Effector memory CD8-positive, alpha-beta T cell (primary cell): ENCODE measurements around the gene COP1.

Source experiments
- ATAC-seq: fragments of 150-1000 bp; cut with Tn5 transposase; replicated peaks from 2 replicates; pipeline ENCODE4 v1.10.0; 2021; ENCODE audit warnings: mild to moderate bottlenecking, moderate library complexity
- DNase-seq, 3 experiments: peaks; one replicate each; pipeline ENCODE4 v3.0.0; 2021
- H3K27ac Mint-ChIP-seq, 2 donors: one replicate each; pipeline ENCODE4 v1.8.0; 2022; ENCODE audit warnings: mild to moderate bottlenecking in 2 of 2, mixed read lengths in 2 of 2, moderate library complexity in 2 of 2
- H3K27me3 Mint-ChIP-seq, 2 donors: one replicate each; pipeline ENCODE4 v1.8.0; 2022; ENCODE audit warnings: mixed read lengths in 2 of 2
- H3K36me3 Mint-ChIP-seq: one replicate; pipeline ENCODE4 v1.8.0; 2022; ENCODE audit warnings: mild to moderate bottlenecking, moderate library complexity, mixed read lengths; ENCODE audit not compliant: insufficient read depth
- H3K4me1 Mint-ChIP-seq, 2 donors: one replicate each; pipeline ENCODE4 v1.8.0; 2022; ENCODE audit warnings: low read depth in 2 of 2, mixed read lengths in 2 of 2
- H3K4me3 Mint-ChIP-seq, 2 donors: one replicate each; pipeline ENCODE4 v1.8.0; 2022; ENCODE audit warnings: mild to moderate bottlenecking in 2 of 2, mixed read lengths in 2 of 2, moderate library complexity in 2 of 2
- H3K9me3 Mint-ChIP-seq, 2 donors: one replicate each; pipeline ENCODE4 v1.8.0; 2022; ENCODE audit warnings: mixed read lengths in 2 of 2

The COP1 gene

GRCh38 chr1:176144526-176144925, 62.6 kb downstream of the COP1 start:
- Mint-ChIP-seq H3K27me3 (no peaks in the 10 kb centered on the region), H3K4me3 (no peak overlapping the region), H3K36me3 (peaks cover 22% of the 10 kb centered on the region), H3K27ac (no peak overlapping the region), H3K4me1 (peaks cover 19 to 51% of the 10 kb centered on the region in 2 donors), H3K9me3 (no peaks in the 10 kb centered on the region)
- ATAC-seq = no peak
- DNase-seq = no peak

GRCh38 chr1:176142973-176143372, 64.1 kb downstream of the COP1 start:
- Mint-ChIP-seq H3K36me3 (peaks cover 15% of the 10 kb centered on the region), H3K4me1 (peaks cover 28 to 60% of the 10 kb centered on the region in 2 donors), H3K9me3 (no peaks in the 10 kb centered on the region), H3K27ac (no peak overlapping the region), H3K27me3 (no peaks in the 10 kb centered on the region), H3K4me3 (no peak overlapping the region)
- no peak for DNase-seq
- ATAC-seq = no peak

GRCh38 chr1:176141449-176141848, 65.6 kb downstream of the COP1 start:
- H3K4me1 Mint-ChIP-seq = peaks cover 31 to 66% of the 10 kb centered on the region in 2 donors
- peak overlapping the region in 1 of 2 donors; percentile 65 for H3K27ac Mint-ChIP-seq
- H3K36me3 Mint-ChIP-seq = peaks cover 6% of the 10 kb centered on the region
- no peaks in the 10 kb centered on the region for H3K9me3 Mint-ChIP-seq
- no peak for DNase-seq
- H3K4me3 Mint-ChIP-seq = no peak overlapping the region
- ATAC-seq = no peak
- no peaks in the 10 kb centered on the region for H3K27me3 Mint-ChIP-seq

- Mint-ChIP-seq H3K9me3 (no peaks in the 10 kb centered on the region), H3K4me1 (peaks cover 23 to 55% of the 10 kb centered on the region in 2 donors), H3K27ac (peak overlapping the region in 1 of 2 donors; percentile 91), H3K27me3 (no peaks in the 10 kb centered on the region), H3K36me3 (peaks cover 13% of the 10 kb centered on the region), H3K4me3 (no peak overlapping the region)
- ATAC-seq (no peak), DNase-seq (no peak)
These were observed 70.2 kb downstream of the COP1 start for GRCh38 chr1:176136891-176137290.

- Mint-ChIP-seq H3K4me1 (peaks cover 21 to 48% of the 10 kb centered on the region in 2 donors), H3K27me3 (no peaks in the 10 kb centered on the region), H3K27ac (no peak overlapping the region), H3K9me3 (no peaks in the 10 kb centered on the region), H3K36me3 (peaks cover 13% of the 10 kb centered on the region), H3K4me3 (no peak overlapping the region)
- no peak for DNase-seq
- no peak for ATAC-seq
These were observed 72.4 kb downstream of the COP1 start for GRCh38 chr1:176134666-176135065.

GRCh38 chr1:176122282-176122681, 84.8 kb downstream of the COP1 start:
- no peaks in the 10 kb centered on the region for H3K27me3 Mint-ChIP-seq
- no peak for ATAC-seq

GRCh38 chr1:176119549-176119948, 87.5 kb downstream of the COP1 start:
- no peaks in the 10 kb centered on the region for H3K27me3 Mint-ChIP-seq
- no peak overlapping the region for H3K27ac Mint-ChIP-seq
- H3K4me3 Mint-ChIP-seq = no peak overlapping the region
- DNase-seq (no peak), ATAC-seq (peak; percentile 31)
- peaks cover 4% of the 10 kb centered on the region in 2 donors for H3K4me1 Mint-ChIP-seq
- peaks cover 19% of the 10 kb centered on the region for H3K36me3 Mint-ChIP-seq
- peaks cover 0 to 5% of the 10 kb centered on the region in 2 donors for H3K9me3 Mint-ChIP-seq

More at GRCh38 chr1:176122282-176122681, 84.8 kb downstream of the COP1 start:
- no peak for DNase-seq
- Mint-ChIP-seq H3K36me3 (peaks cover 10% of the 10 kb centered on the region), H3K4me1 (peaks cover 3 to 4% of the 10 kb centered on the region in 2 donors), H3K27ac (no peak overlapping the region), H3K9me3 (peaks cover 0 to 18% of the 10 kb centered on the region in 2 donors), H3K4me3 (no peak overlapping the region)

- H3K9me3 Mint-ChIP-seq = no peaks in the 10 kb centered on the region
- DNase-seq = no peak
- H3K36me3 Mint-ChIP-seq = peaks cover 19% of the 10 kb centered on the region
- H3K27ac Mint-ChIP-seq = no peak overlapping the region
- H3K27me3 Mint-ChIP-seq = no peaks in the 10 kb centered on the region
- ATAC-seq = no peak
- H3K4me3 Mint-ChIP-seq = no peak overlapping the region
- H3K4me1 Mint-ChIP-seq = peaks cover 4% of the 10 kb centered on the region in 2 donors
These were observed 88.1 kb downstream of the COP1 start for GRCh38 chr1:176118985-176119384.

GRCh38 chr1:176111835-176112234, 95.3 kb downstream of the COP1 start:
- no peak for ATAC-seq
- H3K36me3 Mint-ChIP-seq = peaks cover 25% of the 10 kb centered on the region
- H3K9me3 Mint-ChIP-seq = no peaks in the 10 kb centered on the region
- no peak overlapping the region for H3K27ac Mint-ChIP-seq
- H3K4me3 Mint-ChIP-seq = no peak overlapping the region
- H3K27me3 Mint-ChIP-seq = no peaks in the 10 kb centered on the region
- H3K4me1 Mint-ChIP-seq = peaks cover 5 to 10% of the 10 kb centered on the region in 2 donors
- DNase-seq = no peak

- DNase-seq = no peak
- H3K9me3 Mint-ChIP-seq = no peaks in the 10 kb centered on the region
- H3K27me3 Mint-ChIP-seq = no peaks in the 10 kb centered on the region
- H3K27ac Mint-ChIP-seq = no peak overlapping the region
- H3K36me3 Mint-ChIP-seq = peaks cover 16% of the 10 kb centered on the region
- no peak for ATAC-seq
- peaks cover 5 to 10% of the 10 kb centered on the region in 2 donors for H3K4me1 Mint-ChIP-seq
- H3K4me3 Mint-ChIP-seq = no peak overlapping the region
These were observed 96.9 kb downstream of the COP1 start for GRCh38 chr1:176110203-176110602.

- Mint-ChIP-seq H3K4me3 (no peak overlapping the region), H3K27me3 (no peaks in the 10 kb centered on the region), H3K27ac (no peak overlapping the region), H3K4me1 (peaks cover 0 to 8% of the 10 kb centered on the region in 2 donors), H3K36me3 (peaks cover 19% of the 10 kb centered on the region), H3K9me3 (peaks cover 0 to 4% of the 10 kb centered on the region in 2 donors)
- DNase-seq (no peak), ATAC-seq (no peak)
These were observed 104.2 kb downstream of the COP1 start for GRCh38 chr1:176102768-176103350.

GRCh38 chr1:176101951-176102642, 105.0 kb downstream of the COP1 start:
- Mint-ChIP-seq H3K27ac (peak overlapping the region in 1 of 2 donors; percentile 23), H3K9me3 (peaks cover 0 to 4% of the 10 kb centered on the region in 2 donors), H3K4me3 (no peak overlapping the region), H3K27me3 (no peaks in the 10 kb centered on the region), H3K36me3 (peaks cover 24% of the 10 kb centered on the region), H3K4me1 (peaks cover 0 to 8% of the 10 kb centered on the region in 2 donors)
- no peak for ATAC-seq
- no peak for DNase-seq

- Mint-ChIP-seq H3K27ac (no peak overlapping the region), H3K9me3 (peaks cover 0 to 4% of the 10 kb centered on the region in 2 donors), H3K27me3 (no peaks in the 10 kb centered on the region), H3K4me3 (no peak overlapping the region), H3K36me3 (peaks cover 23% of the 10 kb centered on the region), H3K4me1 (peaks cover 2 to 4% of the 10 kb centered on the region in 2 donors)
- DNase-seq (no peak), ATAC-seq (no peak)
These were observed 108.5 kb downstream of the COP1 start for GRCh38 chr1:176098560-176098959.

- no peaks in the 10 kb centered on the region for H3K27me3 Mint-ChIP-seq
These were observed 111.1 kb downstream of the COP1 start for GRCh38 chr1:176096015-176096414.

More at GRCh38 chr1:176096015-176096414, 111.1 kb downstream of the COP1 start:
- peak overlapping the region in 1 of 2 donors; percentile 57 for H3K27ac Mint-ChIP-seq
- H3K4me3 Mint-ChIP-seq = no peak overlapping the region
- DNase-seq (no peak), ATAC-seq (no peak)
- H3K36me3 Mint-ChIP-seq = peaks cover 23% of the 10 kb centered on the region
- peaks cover 0 to 2% of the 10 kb centered on the region in 2 donors for H3K9me3 Mint-ChIP-seq
- H3K4me1 Mint-ChIP-seq = peaks cover 0 to 4% of the 10 kb centered on the region in 2 donors
